ENCODE measurements around the gene ABR. TPM values are rescaled to one million over a fixed set of nuclear protein-coding genes. Genes with fewer than 3 reads are reported as not detected.

Gene ABR
- total and polyA plus RNA-seq, 2 of the 13 experiments (the other 11 are each of a cell fraction or from before 2014, with no cell fraction given) = 12.4 to 40.4 TPM

- TF ChIP-seq KMT2A (CRISPR knock-in tag; IDR thresholded peaks at IDR 0.05) = no peak
- TF ChIP-seq FOXO4 (CRISPR knock-in tag; conservative IDR thresholded peaks at IDR 0.05) = no peak
- no peak for TF ChIP-seq U2AF2 (IDR thresholded peaks at IDR 0.05; ENCODE audit: low read depth, low read length)
- no peak for TF ChIP-seq ELF1 (CRISPR knock-in tag; IDR thresholded peaks at IDR 0.05)
- TF ChIP-seq ZNF558 (CRISPR knock-in tag; IDR thresholded peaks at IDR 0.05; ENCODE audit: borderline replicate concordance) = no peak
- TF ChIP-seq SIX4 (CRISPR knock-in tag; IDR thresholded peaks at IDR 0.05) = no peak
- TF ChIP-seq IRX3 (CRISPR knock-in tag; IDR thresholded peaks at IDR 0.05; ENCODE audit: borderline replicate concordance, low read depth) = no peak
- TF ChIP-seq NFYB (CRISPR knock-in tag; IDR thresholded peaks at IDR 0.05) = no peak
- no peak for TF ChIP-seq HNF1A (IDR thresholded peaks at IDR 0.05; ENCODE audit: low read depth)
- no peak for TF ChIP-seq HNF1A (CRISPR knock-in tag; IDR thresholded peaks at IDR 0.05; ENCODE audit: borderline replicate concordance)
- no peak for TF ChIP-seq ZKSCAN8 (CRISPR knock-in tag; IDR thresholded peaks at IDR 0.05; ENCODE audit: borderline replicate concordance)
- TF ChIP-seq CSRNP1 (CRISPR knock-in tag; IDR thresholded peaks at IDR 0.05) = no peak
Observed at GRCh38 chr17:968812-969730, 210.7 kb downstream of the ABR start (continued).
